ENCODE data around the gene RASL11A.

RASL11A gene

DNA sequence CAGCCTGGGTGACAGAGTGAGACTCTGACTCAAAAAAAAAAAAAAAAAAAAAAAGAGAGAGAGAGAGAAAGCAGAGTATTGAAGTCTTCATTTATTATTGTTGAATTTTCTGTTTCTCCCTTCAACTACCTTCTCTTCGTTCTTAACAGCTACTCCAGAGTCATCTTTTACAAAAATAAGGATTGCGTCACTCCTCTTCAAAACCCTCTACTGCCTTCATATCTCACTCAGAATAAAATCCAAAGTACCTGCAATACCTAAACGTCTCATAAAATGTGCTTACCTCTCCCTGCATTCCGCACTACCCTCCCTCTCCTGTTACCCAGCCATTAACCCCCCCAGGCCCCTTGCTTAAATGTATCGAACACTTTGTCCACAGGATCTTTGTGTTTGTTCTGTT lies 36.7 kb upstream of the RASL11A start:
- Histone ChIP-seq H3K27me3 (ENCODE audit: insufficient read depth, poor library complexity, severe bottlenecking) (no peaks in the 10 kb centered on the region), H3K36me3 (ENCODE audit: low read depth) (no peaks in the 10 kb centered on the region), H3K9me3 (ENCODE audit: severe bottlenecking) (no peaks in the 10 kb centered on the region), H3K27ac (ENCODE audit: poor library complexity, severe bottlenecking) (no peak overlapping the region), H3K4me1 (ENCODE audit: insufficient read depth, poor library complexity, severe bottlenecking) (no peaks in the 10 kb centered on the region), H3K4me3 (ENCODE audit: severe bottlenecking) (no peak overlapping the region)
- ATAC-seq (ENCODE audit: low read depth) (no peak), DNase-seq (ENCODE audit: low spot score) (no peak)
- TF ChIP-seq, protein P1, sequence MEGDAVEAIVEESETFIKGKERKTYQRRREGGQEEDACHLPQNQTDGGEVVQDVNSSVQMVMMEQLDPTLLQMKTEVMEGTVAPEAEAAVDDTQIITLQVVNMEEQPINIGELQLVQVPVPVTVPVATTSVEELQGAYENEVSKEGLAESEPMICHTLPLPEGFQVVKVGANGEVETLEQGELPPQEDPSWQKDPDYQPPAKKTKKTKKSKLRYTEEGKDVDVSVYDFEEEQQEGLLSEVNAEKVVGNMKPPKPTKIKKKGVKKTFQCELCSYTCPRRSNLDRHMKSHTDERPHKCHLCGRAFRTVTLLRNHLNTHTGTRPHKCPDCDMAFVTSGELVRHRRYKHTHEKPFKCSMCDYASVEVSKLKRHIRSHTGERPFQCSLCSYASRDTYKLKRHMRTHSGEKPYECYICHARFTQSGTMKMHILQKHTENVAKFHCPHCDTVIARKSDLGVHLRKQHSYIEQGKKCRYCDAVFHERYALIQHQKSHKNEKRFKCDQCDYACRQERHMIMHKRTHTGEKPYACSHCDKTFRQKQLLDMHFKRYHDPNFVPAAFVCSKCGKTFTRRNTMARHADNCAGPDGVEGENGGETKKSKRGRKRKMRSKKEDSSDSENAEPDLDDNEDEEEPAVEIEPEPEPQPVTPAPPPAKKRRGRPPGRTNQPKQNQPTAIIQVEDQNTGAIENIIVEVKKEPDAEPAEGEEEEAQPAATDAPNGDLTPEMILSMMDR (IDR thresholded peaks at IDR 0.05; ENCODE audit: poor library complexity, severe bottlenecking), result no peak

DNA sequence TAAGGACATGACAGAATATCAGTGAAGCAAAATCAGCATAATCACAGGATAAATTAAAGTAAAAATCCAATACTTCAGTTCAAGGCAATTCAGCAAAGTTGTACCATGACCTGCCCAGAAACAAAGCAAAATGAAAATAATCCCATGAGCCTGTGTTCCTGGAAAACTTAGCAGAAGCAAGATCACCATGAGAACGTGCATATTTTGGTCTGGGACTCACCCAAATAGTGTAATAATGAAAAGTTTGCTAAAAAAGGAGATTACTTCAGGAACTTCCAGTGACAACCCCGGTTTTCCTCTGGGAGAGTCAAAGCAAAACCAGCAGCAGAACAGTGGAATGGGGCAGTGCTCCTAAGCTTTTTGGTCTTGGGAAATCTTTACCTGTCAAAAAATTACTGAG lies 34.2 kb upstream of the RASL11A start:
- TF ChIP-seq, protein P1 (IDR thresholded peaks at IDR 0.05; ENCODE audit: poor library complexity, severe bottlenecking), result no peak
- no peak overlapping the region for H3K4me3 ChIP-seq (ENCODE audit: severe bottlenecking)
- DNase-seq (ENCODE audit: low spot score), result no peak
- no peaks in the 10 kb centered on the region for H3K36me3 ChIP-seq (ENCODE audit: low read depth)
- ATAC-seq (ENCODE audit: low read depth), result no peak
- H3K27me3 ChIP-seq (ENCODE audit: insufficient read depth, poor library complexity, severe bottlenecking), result no peaks in the 10 kb centered on the region
- no peaks in the 10 kb centered on the region for H3K4me1 ChIP-seq (ENCODE audit: insufficient read depth, poor library complexity, severe bottlenecking)
- no peak overlapping the region for H3K27ac ChIP-seq (ENCODE audit: poor library complexity, severe bottlenecking)
- no peaks in the 10 kb centered on the region for H3K9me3 ChIP-seq (ENCODE audit: severe bottlenecking)

DNA sequence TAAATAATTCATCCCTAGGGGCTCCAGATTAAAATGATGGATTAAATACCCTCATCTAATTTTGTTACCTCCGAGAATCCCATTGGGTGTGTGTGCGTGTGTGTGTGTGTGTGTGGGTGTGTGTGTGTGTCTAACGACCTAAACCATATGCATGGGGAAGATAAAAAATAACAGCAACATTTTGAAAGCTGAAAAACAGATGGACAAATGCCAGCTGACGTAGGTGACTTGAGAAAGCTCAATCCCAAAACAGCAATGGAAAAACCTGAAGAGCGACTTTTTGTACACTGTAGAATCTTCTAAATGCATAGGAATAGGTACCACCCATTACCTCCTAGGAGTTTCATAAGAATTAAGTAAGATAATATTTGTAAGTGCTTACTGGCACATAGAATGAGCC lies 27.9 kb upstream of the RASL11A start:
- H3K27me3 ChIP-seq (ENCODE audit: insufficient read depth, poor library complexity, severe bottlenecking), result no peaks in the 10 kb centered on the region
- no peaks in the 10 kb centered on the region for H3K36me3 ChIP-seq (ENCODE audit: low read depth)
- no peaks in the 10 kb centered on the region for H3K4me1 ChIP-seq (ENCODE audit: insufficient read depth, poor library complexity, severe bottlenecking)
- H3K4me3 ChIP-seq (ENCODE audit: severe bottlenecking), result no peak overlapping the region
- DNase-seq (ENCODE audit: low spot score), result no peak
- ATAC-seq (ENCODE audit: low read depth), result no peak
- H3K27ac ChIP-seq (ENCODE audit: poor library complexity, severe bottlenecking), result no peak overlapping the region
- no peaks in the 10 kb centered on the region for H3K9me3 ChIP-seq (ENCODE audit: severe bottlenecking)
- TF ChIP-seq, protein P1 (IDR thresholded peaks at IDR 0.05; ENCODE audit: poor library complexity, severe bottlenecking), result no peak

DNA sequence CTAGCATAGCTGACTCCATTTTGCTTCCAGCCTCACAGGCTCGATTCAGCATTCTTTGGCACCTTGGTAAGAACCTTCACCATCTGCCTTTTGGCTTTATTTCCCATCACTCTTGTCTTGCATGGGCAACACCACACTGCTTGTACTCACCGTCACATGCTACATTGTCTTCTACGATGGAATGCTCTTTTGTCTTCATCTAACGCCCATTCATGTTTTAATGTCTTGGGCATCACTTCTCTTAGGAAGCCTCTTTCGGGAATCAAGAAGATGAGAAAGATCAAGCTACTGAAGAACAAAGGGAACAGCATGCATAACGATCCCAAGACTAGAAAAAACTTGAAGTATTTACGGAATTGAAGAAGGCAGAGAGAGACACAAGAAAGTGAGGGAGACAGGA lies 25.0 kb upstream of the RASL11A start:
- ATAC-seq (ENCODE audit: low read depth) (no peak), DNase-seq (ENCODE audit: low spot score) (no peak)
- Histone ChIP-seq H3K36me3 (ENCODE audit: low read depth) (no peaks in the 10 kb centered on the region), H3K27me3 (ENCODE audit: insufficient read depth, poor library complexity, severe bottlenecking) (no peaks in the 10 kb centered on the region), H3K27ac (ENCODE audit: poor library complexity, severe bottlenecking) (no peak overlapping the region), H3K4me1 (ENCODE audit: insufficient read depth, poor library complexity, severe bottlenecking) (no peaks in the 10 kb centered on the region), H3K4me3 (ENCODE audit: severe bottlenecking) (no peak overlapping the region), H3K9me3 (ENCODE audit: severe bottlenecking) (no peaks in the 10 kb centered on the region)
- TF ChIP-seq, protein P1 (IDR thresholded peaks at IDR 0.05; ENCODE audit: poor library complexity, severe bottlenecking), result no peak

DNA sequence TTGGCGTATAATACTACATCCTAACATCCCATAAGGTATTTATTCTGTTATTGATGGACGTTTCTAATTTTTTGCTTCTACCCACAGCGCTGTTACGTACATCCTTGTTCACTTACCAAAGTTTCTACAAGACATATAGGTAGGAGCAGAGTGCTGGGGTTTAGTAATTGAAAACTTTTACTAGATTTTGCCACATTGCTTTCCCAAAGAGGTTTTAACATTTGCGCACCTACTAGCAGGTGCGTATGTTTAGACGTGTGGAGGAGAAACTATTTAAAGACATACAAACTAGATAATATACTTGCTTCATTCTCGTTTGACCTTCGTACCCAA lies 19.8 kb upstream of the RASL11A start:
- TF ChIP-seq, protein P1 (IDR thresholded peaks at IDR 0.05; ENCODE audit: poor library complexity, severe bottlenecking), result no peak
- no peaks in the 10 kb centered on the region for H3K9me3 ChIP-seq (ENCODE audit: severe bottlenecking)
- ATAC-seq (ENCODE audit: low read depth), result no peak
- peak overlapping the region; percentile 80 for H3K27ac ChIP-seq (ENCODE audit: poor library complexity, severe bottlenecking)
- H3K27me3 ChIP-seq (ENCODE audit: insufficient read depth, poor library complexity, severe bottlenecking), result no peaks in the 10 kb centered on the region
- peaks cover 44% of the 10 kb centered on the region for H3K36me3 ChIP-seq (ENCODE audit: low read depth)
- no peak for DNase-seq (ENCODE audit: low spot score)
- H3K4me1 ChIP-seq (ENCODE audit: insufficient read depth, poor library complexity, severe bottlenecking), result peaks cover 6% of the 10 kb centered on the region
- peak overlapping the region; percentile 93 for H3K4me3 ChIP-seq (ENCODE audit: severe bottlenecking)
